Epithelial cell of proximal tubule (primary cell): Measurements from ENCODE around the gene STK33. TPM values are rescaled to one million over a fixed set of nuclear protein-coding genes. Genes with fewer than 3 reads are reported as not detected.

Experiments used
- DNase-seq: peaks from one replicate; pipeline ENCODE4 v3.0.0-alpha.2; 2011; ENCODE audit warnings: low read depth
- H3K4me3 ChIP-seq: 2 replicates; pipeline ENCODE4 v1.5.1; 2011; ENCODE audit warnings: low read depth, mild to moderate bottlenecking, low read length
- total RNA-seq: library from RNA; depleted of rRNA; stranded (reverse); fragments of >200 nt; gene quantifications from 2 replicates; pipeline ENCODE4 v1.2.3, GENCODE V29; 2015
- TF ChIP-seq, protein P1 (sequence below): conservative IDR thresholded peaks from 2 replicates; pipeline ENCODE4 v1.5.1; 2012; ENCODE audit warnings: low read depth, mild to moderate bottlenecking, low read length

The STK33 gene
- total RNA-seq, 1 donor from 2014 or later, result 14.4 TPM

DNA sequence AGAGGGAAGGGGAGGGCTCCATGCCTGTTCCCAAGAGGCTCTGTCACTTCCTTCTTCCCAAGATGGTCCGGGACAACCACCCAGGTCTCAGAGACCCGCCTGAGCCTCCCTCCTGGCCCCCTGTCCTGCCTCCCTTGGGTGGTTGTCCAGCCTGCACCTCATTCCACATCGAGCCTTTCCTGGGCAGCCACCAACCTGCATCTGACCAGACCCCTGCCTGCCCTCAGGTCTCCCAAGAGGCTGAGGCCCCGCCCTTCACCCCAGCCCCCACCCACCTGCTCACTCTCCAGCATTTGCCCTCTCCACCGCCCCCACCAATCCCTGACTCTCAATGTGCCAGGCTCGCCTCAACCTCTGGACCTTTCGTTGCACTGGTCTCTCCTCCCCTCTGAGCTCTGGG is 232.8 kb downstream of the STK33 start:
- H3K4me3 ChIP-seq, result no peak overlapping the region
- TF ChIP-seq, protein P1, sequence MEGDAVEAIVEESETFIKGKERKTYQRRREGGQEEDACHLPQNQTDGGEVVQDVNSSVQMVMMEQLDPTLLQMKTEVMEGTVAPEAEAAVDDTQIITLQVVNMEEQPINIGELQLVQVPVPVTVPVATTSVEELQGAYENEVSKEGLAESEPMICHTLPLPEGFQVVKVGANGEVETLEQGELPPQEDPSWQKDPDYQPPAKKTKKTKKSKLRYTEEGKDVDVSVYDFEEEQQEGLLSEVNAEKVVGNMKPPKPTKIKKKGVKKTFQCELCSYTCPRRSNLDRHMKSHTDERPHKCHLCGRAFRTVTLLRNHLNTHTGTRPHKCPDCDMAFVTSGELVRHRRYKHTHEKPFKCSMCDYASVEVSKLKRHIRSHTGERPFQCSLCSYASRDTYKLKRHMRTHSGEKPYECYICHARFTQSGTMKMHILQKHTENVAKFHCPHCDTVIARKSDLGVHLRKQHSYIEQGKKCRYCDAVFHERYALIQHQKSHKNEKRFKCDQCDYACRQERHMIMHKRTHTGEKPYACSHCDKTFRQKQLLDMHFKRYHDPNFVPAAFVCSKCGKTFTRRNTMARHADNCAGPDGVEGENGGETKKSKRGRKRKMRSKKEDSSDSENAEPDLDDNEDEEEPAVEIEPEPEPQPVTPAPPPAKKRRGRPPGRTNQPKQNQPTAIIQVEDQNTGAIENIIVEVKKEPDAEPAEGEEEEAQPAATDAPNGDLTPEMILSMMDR, result no peak
- DNase-seq, result no peak

DNA sequence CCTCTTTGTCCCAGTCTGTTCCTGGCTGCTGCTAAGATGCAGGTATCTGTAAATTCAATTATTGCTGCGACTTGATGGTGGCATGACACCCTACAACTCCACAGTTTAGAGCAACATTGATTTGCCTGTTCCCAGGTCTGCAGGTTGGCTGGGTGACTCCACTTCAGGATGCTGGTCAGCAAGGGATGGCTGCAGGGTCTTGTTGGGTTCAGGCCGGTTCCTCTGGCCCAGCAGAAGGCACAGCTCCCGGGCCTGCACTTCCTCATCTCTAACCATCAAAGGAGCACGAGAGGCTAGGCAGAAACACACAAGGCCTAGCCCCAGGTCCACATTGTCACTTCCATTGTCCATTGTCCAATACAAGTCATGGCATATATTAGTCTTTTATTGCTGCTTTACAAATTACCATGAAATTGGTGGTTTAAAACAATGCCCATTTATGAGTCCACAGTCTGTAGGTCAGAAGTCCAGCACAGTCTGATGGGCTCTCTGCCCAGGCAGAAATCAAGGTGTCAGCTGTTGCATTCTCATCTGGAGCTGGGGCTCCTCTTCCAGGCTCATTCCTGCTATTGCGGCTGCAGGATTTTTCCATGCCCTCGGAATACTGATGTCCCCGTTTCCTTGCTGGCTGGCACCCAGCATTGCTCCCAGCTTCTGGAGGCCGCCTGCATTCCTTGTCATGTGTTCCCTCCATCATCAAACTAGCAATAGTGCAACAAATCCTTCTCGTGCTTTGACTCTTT is 233.8 kb downstream of the STK33 start:
- no peak for DNase-seq
- no peak overlapping the region for H3K4me3 ChIP-seq
- TF ChIP-seq, protein P1, result peak; percentile 51

DNA sequence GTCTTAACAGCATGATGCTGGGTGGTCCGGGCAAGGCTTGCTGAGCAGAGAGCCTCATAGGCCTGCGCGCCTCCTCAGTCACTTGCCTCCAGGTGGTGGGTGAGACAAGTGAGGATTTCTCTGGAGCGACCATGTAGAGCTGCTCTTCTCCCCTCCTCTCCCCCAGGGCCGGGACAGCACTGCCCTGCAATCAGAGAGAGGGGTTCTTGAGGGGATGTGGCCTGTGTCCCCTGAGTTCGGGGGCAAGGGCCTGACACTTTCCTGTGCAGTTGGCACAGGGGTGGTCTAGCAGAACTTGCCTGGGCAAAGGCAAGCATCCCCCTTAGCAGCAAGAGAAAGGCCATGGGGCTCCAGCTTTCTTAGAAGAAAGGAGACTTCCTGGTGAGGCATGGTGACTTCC is 234.5 kb downstream of the STK33 start:
- TF ChIP-seq, protein P1, result no peak
- no peak for DNase-seq
- no peak overlapping the region for H3K4me3 ChIP-seq

DNA sequence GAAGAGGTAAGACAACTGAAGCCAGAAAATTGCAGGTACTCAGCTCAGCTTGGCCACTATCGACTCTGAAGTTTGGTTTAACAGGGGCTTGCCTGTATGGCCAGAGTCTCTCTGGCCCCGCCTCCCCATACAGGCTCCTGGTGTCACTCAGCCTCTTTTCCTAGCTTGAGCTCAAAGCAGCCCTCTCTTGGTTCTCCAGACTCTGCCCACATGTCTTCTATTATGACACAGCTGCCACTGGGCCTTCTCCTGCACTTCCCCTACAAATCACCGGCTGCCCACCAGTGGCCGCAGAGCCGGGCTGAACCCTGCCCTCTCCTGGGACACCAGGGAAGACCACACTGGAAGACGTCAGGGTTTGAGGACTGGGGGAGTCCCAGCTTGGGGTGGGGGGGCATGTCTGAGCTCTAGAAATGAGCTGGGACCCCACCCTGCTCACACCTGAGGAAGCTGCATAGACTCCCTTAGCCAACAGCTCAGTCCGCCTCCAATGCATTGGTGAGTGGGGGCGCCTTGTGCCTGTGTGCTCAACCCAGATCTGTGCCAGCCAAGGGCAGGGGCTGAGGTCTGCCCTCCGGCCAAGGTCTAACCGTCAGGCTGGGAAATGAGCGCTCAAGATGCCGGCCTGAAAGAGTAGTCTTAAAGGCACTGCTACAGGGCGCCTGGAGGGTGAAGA is 236.0 kb downstream of the STK33 start:
- H3K4me3 ChIP-seq, result no peak overlapping the region
- TF ChIP-seq, protein P1, result no peak
- DNase-seq, result no peak

DNA sequence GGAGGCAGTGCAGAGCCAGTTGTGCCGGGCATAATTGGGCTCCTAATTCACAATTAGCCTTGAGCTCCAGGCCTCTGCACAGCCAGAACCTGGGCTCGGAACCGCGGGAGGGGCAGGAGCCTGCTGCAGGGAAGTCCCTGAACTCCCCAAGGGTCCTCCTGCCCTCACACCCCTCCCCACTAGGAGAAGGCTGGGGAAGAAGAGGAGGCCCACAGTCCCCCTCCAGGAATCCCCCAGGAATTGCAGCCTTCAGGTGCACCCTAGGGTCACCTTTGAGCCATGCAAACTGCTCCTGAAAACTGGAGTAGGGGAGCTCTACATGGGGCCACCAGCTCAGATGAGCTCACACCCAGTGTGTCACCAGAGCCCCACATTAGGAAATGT is 236.5 kb downstream of the STK33 start:
- DNase-seq, result no peak
- TF ChIP-seq, protein P1, result no peak
- H3K4me3 ChIP-seq, result no peak overlapping the region

DNA sequence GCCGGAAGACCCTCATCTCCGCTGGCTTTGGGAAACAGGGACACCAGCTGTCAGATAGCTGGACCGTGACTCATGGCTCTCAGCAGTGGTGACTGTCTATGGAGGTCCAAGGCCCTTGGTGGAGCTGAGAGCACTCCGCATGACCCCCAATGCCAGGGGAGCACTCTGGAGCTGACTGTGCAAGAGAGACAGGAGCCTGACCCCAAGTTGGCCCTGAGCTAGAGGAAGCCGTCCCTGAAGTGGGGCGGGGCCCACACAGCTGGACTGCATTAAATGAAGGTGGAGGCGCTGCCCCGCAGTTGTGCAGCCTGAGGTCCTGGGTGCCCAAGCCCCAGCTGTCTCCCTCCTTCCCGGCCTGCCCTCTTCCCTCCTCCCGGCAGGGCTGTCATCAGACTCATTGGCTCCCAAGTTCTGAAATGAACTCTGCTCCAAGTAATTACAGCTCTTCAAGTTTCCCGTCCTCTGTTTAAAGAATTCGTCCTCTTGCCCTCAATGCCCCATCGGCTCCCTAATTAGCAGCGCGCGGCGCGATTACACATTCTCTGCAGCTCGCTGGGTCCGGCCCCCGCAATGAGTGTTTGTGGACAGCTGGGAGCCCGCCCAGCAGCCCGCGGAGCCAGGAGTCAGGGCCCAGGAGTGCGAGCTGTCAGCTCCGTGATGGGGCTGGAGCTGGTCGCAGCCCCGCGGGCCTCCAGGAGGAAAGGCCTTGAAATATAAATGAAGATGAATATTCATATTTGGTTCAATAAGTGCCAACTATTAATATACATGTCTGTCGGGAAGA is 237.1 kb downstream of the STK33 start:
- no peak overlapping the region for H3K4me3 ChIP-seq
- peak; percentile 29 for DNase-seq
- TF ChIP-seq, protein P1, result no peak
